K562 (cell line): ENCODE results near the gene MT1E.

Experiments
- DPF2 ChIP-seq: fragments of 450-650 bp; IDR thresholded peaks from 2 replicates; pipeline ENCODE4 v1.6.1; 2016
- JUN ChIP-seq, 2 experiments: sonication (generic) in 1 of 2; formaldehyde crosslinking in 1 of 2; IDR thresholded peaks; 2 replicates each; pipeline versions ENCODE4 v1.6.1 to v1.8.0; 2012 to 2022; ENCODE audit warnings: borderline replicate concordance in 2 of 2, mild to moderate bottlenecking in 2 of 2, improper control_type of control experiment in 1 of 2, low read depth in 1 of 2, low read length in 1 of 2, missing genetic modification reagents in 1 of 2
- MYNN ChIP-seq, 2 experiments: sonication (generic); formaldehyde crosslinking in 1 of 2; IDR thresholded peaks; 2 replicates each; pipeline versions ENCODE4 v1.5.0 to v1.6.1; 2016 to 2020; ENCODE audit warnings: antibody characterized with exemption in 1 of 2, missing genetic modification reagents in 1 of 2
- NONO ChIP-seq, 2 experiments: fragments of 200-400 bp in 1 of 2; fragments of 450-650 bp in 1 of 2; formaldehyde crosslinking in 1 of 2; IDR thresholded peaks; 2 replicates each; pipeline ENCODE4 v1.6.1; 2017; ENCODE audit warnings: low read depth in 2 of 2, mild to moderate bottlenecking in 2 of 2, moderate library complexity in 2 of 2, low read length in 1 of 2
- RCOR1 ChIP-seq, 2 experiments: IDR thresholded peaks; 2 replicates each; pipeline ENCODE4 v1.6.1; 2012; ENCODE audit warnings: low read depth in 2 of 2, low read length in 2 of 2, borderline replicate concordance in 1 of 2, improper control_type of control experiment in 1 of 2
- SMARCC2 ChIP-seq: fragments of 450-650 bp; IDR thresholded peaks from 2 replicates; pipeline ENCODE4 v1.6.1; 2017; ENCODE audit warnings: antibody characterized with exemption, moderate library complexity, mild to moderate bottlenecking, low read depth
- TEAD1 ChIP-seq, 2 experiments: fragments of 450-650 bp in 1 of 2; sonication (generic) in 1 of 2; formaldehyde crosslinking; IDR thresholded peaks; 2 replicates each; pipeline versions ENCODE4 v1.4.0 to v1.8.0; 2020 to 2022; ENCODE audit warnings: mild to moderate bottlenecking in 2 of 2, missing genetic modification reagents in 1 of 2
- ZNF146 ChIP-seq: IDR thresholded peaks from one replicate; pipeline ENCODE4 v1.6.1; 2018; ENCODE audit warnings: missing compliant biosample characterization; ENCODE audit not compliant: unreplicated experiment
- ZNF274 ChIP-seq: IDR thresholded peaks from 2 replicates; pipeline ENCODE4 v1.6.1; 2011; ENCODE audit warnings: low read depth, mild to moderate bottlenecking, low read length, moderate library complexity, borderline replicate concordance
- TF ChIP-seq, protein P1 (sequence below), 2 experiments: fragments of 450-650 bp; formaldehyde crosslinking in 1 of 2; IDR thresholded peaks; 2 replicates each; pipeline versions ENCODE4 v1.4.0 to v1.6.1; 2014 to 2020; ENCODE audit warnings: mild to moderate bottlenecking in 2 of 2, borderline replicate concordance in 1 of 2, low read depth in 1 of 2
- TF ChIP-seq, protein P2 (sequence below), 3 experiments: IDR thresholded peaks in 2 of 3; conservative IDR thresholded peaks in 1 of 3; 2 replicates each; pipeline ENCODE4 v1.5.1; 2011 to 2012; ENCODE audit warnings: low read length in 3 of 3, mild to moderate bottlenecking in 3 of 3, control low read depth in 2 of 3, improper control_type of control experiment in 1 of 3, inconsistent platforms in 1 of 3, low read depth in 1 of 3, mixed read lengths in 1 of 3, moderate library complexity in 1 of 3; ENCODE audit not compliant: insufficient read depth in 2 of 3
- TF ChIP-seq, protein P3 (sequence below): sonication (generic); formaldehyde crosslinking; IDR thresholded peaks from 2 replicates; pipeline ENCODE4 v1.8.0; 2022; ENCODE audit warnings: mild to moderate bottlenecking, low read depth, missing genetic modification reagents
- TF ChIP-seq, protein P4 (sequence below): fragments of 250-450 bp; sonication (Bioruptor Pico); IDR thresholded peaks from 2 replicates; pipeline ENCODE4 v1.4.0; 2020; ENCODE audit warnings: mild to moderate bottlenecking, moderate library complexity

DNA sequence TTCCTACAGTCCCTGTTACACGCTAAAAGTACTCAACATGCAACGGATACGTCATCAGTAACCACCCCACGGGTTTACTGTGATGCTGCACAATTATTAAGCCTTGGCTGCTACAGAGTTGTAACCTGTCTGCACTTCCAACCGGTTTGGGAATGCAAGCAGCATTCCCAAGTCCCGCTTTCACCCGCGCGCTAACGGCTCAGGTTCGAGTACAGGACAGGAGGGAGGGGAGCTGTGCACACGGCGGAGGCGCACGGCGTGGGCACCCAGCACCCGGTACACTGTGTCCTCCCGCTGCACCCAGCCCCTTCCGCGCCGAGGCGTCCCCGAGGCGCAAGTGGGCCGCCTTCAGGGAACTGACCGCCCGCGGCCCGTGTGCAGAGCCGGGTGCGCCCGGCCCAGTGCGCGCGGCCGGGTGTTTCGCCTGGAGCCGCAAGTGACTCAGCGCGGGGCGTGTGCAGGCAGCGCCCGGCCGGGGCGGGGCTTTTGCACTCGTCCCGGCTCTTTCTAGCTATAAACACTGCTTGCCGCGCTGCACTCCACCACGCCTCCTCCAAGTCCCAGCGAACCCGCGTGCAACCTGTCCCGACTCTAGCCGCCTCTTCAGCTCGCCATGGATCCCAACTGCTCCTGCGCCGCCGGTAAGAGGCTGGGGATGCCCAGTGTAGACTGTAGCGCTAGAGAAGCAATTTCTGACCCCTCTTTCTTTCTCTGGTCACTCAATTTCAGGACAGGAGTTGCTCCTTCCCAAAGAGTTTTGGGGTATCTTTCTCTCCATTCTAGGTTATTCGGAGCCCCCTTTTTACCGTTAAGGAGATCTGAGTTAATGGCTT, 17.3 kb upstream of the MT1E start, which contains the start of gene MT2A:
- TF ChIP-seq RCOR1 (IDR thresholded peaks at IDR 0.05; ENCODE audit: borderline replicate concordance in 1 of 2, low read depth in 2 of 2, low read length in 2 of 2), result peak in 1 of 2 experiments; percentile 64; a peak in 1 of 4 replicates
- TF ChIP-seq, protein P1, sequence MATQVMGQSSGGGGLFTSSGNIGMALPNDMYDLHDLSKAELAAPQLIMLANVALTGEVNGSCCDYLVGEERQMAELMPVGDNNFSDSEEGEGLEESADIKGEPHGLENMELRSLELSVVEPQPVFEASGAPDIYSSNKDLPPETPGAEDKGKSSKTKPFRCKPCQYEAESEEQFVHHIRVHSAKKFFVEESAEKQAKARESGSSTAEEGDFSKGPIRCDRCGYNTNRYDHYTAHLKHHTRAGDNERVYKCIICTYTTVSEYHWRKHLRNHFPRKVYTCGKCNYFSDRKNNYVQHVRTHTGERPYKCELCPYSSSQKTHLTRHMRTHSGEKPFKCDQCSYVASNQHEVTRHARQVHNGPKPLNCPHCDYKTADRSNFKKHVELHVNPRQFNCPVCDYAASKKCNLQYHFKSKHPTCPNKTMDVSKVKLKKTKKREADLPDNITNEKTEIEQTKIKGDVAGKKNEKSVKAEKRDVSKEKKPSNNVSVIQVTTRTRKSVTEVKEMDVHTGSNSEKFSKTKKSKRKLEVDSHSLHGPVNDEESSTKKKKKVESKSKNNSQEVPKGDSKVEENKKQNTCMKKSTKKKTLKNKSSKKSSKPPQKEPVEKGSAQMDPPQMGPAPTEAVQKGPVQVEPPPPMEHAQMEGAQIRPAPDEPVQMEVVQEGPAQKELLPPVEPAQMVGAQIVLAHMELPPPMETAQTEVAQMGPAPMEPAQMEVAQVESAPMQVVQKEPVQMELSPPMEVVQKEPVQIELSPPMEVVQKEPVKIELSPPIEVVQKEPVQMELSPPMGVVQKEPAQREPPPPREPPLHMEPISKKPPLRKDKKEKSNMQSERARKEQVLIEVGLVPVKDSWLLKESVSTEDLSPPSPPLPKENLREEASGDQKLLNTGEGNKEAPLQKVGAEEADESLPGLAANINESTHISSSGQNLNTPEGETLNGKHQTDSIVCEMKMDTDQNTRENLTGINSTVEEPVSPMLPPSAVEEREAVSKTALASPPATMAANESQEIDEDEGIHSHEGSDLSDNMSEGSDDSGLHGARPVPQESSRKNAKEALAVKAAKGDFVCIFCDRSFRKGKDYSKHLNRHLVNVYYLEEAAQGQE (IDR thresholded peaks at IDR 0.05; ENCODE audit: borderline replicate concordance), result no peak; the same call in 1 of the 2 replicates
- TF ChIP-seq, protein P1 (CRISPR knock-in tag; IDR thresholded peaks at IDR 0.05; ENCODE audit: low read depth), result peak; percentile 76
- TF ChIP-seq DPF2, result peak; percentile 32; the same call in 1 of the 2 replicates
- TF ChIP-seq, protein P2, sequence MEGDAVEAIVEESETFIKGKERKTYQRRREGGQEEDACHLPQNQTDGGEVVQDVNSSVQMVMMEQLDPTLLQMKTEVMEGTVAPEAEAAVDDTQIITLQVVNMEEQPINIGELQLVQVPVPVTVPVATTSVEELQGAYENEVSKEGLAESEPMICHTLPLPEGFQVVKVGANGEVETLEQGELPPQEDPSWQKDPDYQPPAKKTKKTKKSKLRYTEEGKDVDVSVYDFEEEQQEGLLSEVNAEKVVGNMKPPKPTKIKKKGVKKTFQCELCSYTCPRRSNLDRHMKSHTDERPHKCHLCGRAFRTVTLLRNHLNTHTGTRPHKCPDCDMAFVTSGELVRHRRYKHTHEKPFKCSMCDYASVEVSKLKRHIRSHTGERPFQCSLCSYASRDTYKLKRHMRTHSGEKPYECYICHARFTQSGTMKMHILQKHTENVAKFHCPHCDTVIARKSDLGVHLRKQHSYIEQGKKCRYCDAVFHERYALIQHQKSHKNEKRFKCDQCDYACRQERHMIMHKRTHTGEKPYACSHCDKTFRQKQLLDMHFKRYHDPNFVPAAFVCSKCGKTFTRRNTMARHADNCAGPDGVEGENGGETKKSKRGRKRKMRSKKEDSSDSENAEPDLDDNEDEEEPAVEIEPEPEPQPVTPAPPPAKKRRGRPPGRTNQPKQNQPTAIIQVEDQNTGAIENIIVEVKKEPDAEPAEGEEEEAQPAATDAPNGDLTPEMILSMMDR (IDR thresholded peaks at IDR 0.05 in 2 of 3, conservative IDR thresholded peaks at IDR 0.05 in 1 of 3; ENCODE audit: insufficient read depth in 2 of 3, low read depth in 1 of 3, low read length in 3 of 3), result no peak
- TF ChIP-seq MYNN (IDR thresholded peaks at IDR 0.05), result no peak
- TF ChIP-seq MYNN (CRISPR knock-in tag; IDR thresholded peaks at IDR 0.05), result no peak
- TF ChIP-seq ZNF274, result no peak
- TF ChIP-seq SMARCC2, result no peak; the same call in 1 of the 2 replicates
- no peak for TF ChIP-seq ZNF146
- TF ChIP-seq, protein P3, sequence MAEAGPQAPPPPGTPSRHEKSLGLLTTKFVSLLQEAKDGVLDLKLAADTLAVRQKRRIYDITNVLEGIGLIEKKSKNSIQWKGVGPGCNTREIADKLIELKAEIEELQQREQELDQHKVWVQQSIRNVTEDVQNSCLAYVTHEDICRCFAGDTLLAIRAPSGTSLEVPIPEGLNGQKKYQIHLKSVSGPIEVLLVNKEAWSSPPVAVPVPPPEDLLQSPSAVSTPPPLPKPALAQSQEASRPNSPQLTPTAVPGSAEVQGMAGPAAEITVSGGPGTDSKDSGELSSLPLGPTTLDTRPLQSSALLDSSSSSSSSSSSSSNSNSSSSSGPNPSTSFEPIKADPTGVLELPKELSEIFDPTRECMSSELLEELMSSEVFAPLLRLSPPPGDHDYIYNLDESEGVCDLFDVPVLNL (CRISPR knock-in tag), result 0 out of 2 replicates have a peak, but pooled peaks have one; percentile 40
- TF ChIP-seq JUN (IDR thresholded peaks at IDR 0.05; ENCODE audit: borderline replicate concordance, low read depth, low read length), result peak; percentile 85
- TF ChIP-seq JUN (CRISPR knock-in tag; IDR thresholded peaks at IDR 0.05; ENCODE audit: borderline replicate concordance), result no peak
- TF ChIP-seq TEAD1 (CRISPR knock-in tag; IDR thresholded peaks at IDR 0.05), result no peak
- TF ChIP-seq, protein P4, sequence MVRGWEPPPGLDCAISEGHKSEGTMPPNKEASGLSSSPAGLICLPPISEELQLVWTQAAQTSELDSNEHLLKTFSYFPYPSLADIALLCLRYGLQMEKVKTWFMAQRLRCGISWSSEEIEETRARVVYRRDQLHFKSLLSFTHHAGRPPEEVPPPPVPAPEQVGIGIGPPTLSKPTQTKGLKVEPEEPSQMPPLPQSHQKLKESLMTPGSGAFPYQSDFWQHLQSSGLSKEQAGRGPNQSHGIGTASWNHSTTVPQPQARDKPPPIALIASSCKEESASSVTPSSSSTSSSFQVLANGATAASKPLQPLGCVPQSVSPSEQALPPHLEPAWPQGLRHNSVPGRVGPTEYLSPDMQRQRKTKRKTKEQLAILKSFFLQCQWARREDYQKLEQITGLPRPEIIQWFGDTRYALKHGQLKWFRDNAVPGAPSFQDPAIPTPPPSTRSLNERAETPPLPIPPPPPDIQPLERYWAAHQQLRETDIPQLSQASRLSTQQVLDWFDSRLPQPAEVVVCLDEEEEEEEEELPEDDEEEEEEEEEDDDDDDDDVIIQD (CRISPR knock-in tag), result no peak
- peak; percentile 43 to 58; a peak in 2 of 4 replicates for TF ChIP-seq NONO (IDR thresholded peaks at IDR 0.05; ENCODE audit: low read depth in 2 of 2, low read length in 1 of 2)
